OCI-LY3 (cell line): ENCODE data around the gene DTX3L.

Experiments used
- CTCF ChIP-seq: fragments of 200-600, 300-600 bp; sonication (generic); IDR thresholded peaks from 2 replicates; pipeline ENCODE4 v1.5.1; 2014; ENCODE audit warnings: antibody characterized with exemption, low read length, low read depth
- EZH2phosphoT487 ChIP-seq: fragments of 200-600 bp; shearing (Covaris generic); IDR thresholded peaks from 2 replicates; pipeline ENCODE4 v1.6.1; 2018; ENCODE audit warnings: antibody characterized with exemption, mixed run types, low read depth

GRCh38 chr3:122606330-122606729 is 42.2 kb downstream of the DTX3L start:
- no peak for TF ChIP-seq CTCF
- no peak for TF ChIP-seq EZH2phosphoT487
